Fibroblast of pulmonary artery (primary cell): ENCODE measurements around the gene MINDY3.
"Not testable (repeated sequence)": the region's sequence is repeated elsewhere in the genome, so short reads cannot be mapped to it uniquely, and the experiment has no call there.

Experiments
- DNase-seq: peaks from one replicate; pipeline ENCODE4 v3.0.0-alpha.2; 2010; ENCODE audit warnings: low read depth
- H3K4me3 ChIP-seq: replicated peaks from 2 replicates; pipeline ENCODE4 v1.5.1; 2011; ENCODE audit warnings: low read depth, mild to moderate bottlenecking, control low read depth, low read length, moderate library complexity
- CTCF ChIP-seq: IDR thresholded peaks from 2 replicates; pipeline ENCODE4 v1.5.1; 2011; ENCODE audit warnings: mild to moderate bottlenecking, control low read depth, low read length, inconsistent platforms; ENCODE audit errors: missing control alignments

The MINDY3 gene

GRCh38 chr10:15879663-15880062 is 19.4 kb upstream of the MINDY3 start:
- no peak for DNase-seq
- TF ChIP-seq CTCF, result no peak
- H3K4me3 ChIP-seq, result no peak overlapping the region

- peak; percentile 61 for DNase-seq
Measured at GRCh38 chr10:15879058-15879457, 18.8 kb upstream of the MINDY3 start.

GRCh38 chr10:15877836-15878576 is 17.7 kb upstream of the MINDY3 start:
- H3K4me3 ChIP-seq, result no peak overlapping the region
- DNase-seq, result no peak
- no peak for TF ChIP-seq CTCF

More at GRCh38 chr10:15879058-15879457, 18.8 kb upstream of the MINDY3 start:
- peak; percentile 70 for TF ChIP-seq CTCF
- H3K4me3 ChIP-seq, result no peak overlapping the region

- not testable (repeated sequence) for DNase-seq, H3K4me3 ChIP-seq
Measured at GRCh38 chr10:15876274-15876673, 16.0 kb upstream of the MINDY3 start.

- DNase-seq, H3K4me3 ChIP-seq: not testable (repeated sequence)
Measured at GRCh38 chr10:15872645-15873044, 12.3 kb upstream of the MINDY3 start.

GRCh38 chr10:15871823-15872222 is 11.5 kb upstream of the MINDY3 start:
- TF ChIP-seq CTCF, result no peak
- no peak overlapping the region for H3K4me3 ChIP-seq
- DNase-seq, result no peak

GRCh38 chr10:15869935-15870334 is 9.6 kb upstream of the MINDY3 start:
- DNase-seq, result no peak
- no peak for TF ChIP-seq CTCF
- no peak overlapping the region for H3K4me3 ChIP-seq

GRCh38 chr10:15868006-15868405 is 7.7 kb upstream of the MINDY3 start:
- no peak overlapping the region for H3K4me3 ChIP-seq
- no peak for DNase-seq
- TF ChIP-seq CTCF, result no peak
